Measurements from ENCODE around the gene PIP4K2A.

Gene PIP4K2A

GRCh38 chr10:22561909-22562308 lies 152.5 kb downstream of the PIP4K2A start:
- TF ChIP-seq CTCF (IDR thresholded peaks at IDR 0.05) = no peak

GRCh38 chr10:22560913-22561239 lies 153.5 kb downstream of the PIP4K2A start:
- no peak for TF ChIP-seq CTCF (IDR thresholded peaks at IDR 0.05)

- no peak for TF ChIP-seq CTCF (IDR thresholded peaks at IDR 0.05)
These were observed 154.1 kb downstream of the PIP4K2A start for GRCh38 chr10:22560096-22560912.

GRCh38 chr10:22557321-22557720 lies 157.1 kb downstream of the PIP4K2A start:
- TF ChIP-seq CTCF (IDR thresholded peaks at IDR 0.05) = no peak

GRCh38 chr10:22556774-22557173 lies 157.6 kb downstream of the PIP4K2A start:
- TF ChIP-seq CTCF (IDR thresholded peaks at IDR 0.05) = no peak

GRCh38 chr10:22554461-22555182 lies 159.8 kb downstream of the PIP4K2A start:
- TF ChIP-seq CTCF (IDR thresholded peaks at IDR 0.05) = no peak

GRCh38 chr10:22553452-22553995 lies 160.9 kb downstream of the PIP4K2A start:
- TF ChIP-seq CTCF (IDR thresholded peaks at IDR 0.05) = no peak

Measured in LNCAP (cell line).